ENCODE results near the gene UBL3.

DNA sequence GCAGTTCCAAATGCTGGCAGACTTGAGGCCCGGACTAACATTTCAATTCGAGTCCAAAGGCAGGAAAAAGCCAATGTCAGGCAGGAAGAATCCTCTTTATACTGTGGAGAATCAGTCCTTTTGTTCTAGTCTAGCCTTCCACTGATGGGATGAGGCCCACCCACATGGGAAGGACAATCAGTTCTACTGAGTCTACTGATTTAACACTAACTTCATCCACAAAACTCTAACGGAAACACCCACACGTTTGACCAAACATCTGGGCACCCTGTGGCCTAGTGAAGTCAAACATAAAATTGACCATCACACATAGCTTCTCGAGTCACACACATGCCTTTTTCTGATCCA lies 100.3 kb downstream of the UBL3 start:
- TF ChIP-seq, protein P1, sequence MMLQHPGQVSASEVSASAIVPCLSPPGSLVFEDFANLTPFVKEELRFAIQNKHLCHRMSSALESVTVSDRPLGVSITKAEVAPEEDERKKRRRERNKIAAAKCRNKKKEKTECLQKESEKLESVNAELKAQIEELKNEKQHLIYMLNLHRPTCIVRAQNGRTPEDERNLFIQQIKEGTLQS (IDR thresholded peaks at IDR 0.05): no peak
- TF ChIP-seq, protein P2, sequence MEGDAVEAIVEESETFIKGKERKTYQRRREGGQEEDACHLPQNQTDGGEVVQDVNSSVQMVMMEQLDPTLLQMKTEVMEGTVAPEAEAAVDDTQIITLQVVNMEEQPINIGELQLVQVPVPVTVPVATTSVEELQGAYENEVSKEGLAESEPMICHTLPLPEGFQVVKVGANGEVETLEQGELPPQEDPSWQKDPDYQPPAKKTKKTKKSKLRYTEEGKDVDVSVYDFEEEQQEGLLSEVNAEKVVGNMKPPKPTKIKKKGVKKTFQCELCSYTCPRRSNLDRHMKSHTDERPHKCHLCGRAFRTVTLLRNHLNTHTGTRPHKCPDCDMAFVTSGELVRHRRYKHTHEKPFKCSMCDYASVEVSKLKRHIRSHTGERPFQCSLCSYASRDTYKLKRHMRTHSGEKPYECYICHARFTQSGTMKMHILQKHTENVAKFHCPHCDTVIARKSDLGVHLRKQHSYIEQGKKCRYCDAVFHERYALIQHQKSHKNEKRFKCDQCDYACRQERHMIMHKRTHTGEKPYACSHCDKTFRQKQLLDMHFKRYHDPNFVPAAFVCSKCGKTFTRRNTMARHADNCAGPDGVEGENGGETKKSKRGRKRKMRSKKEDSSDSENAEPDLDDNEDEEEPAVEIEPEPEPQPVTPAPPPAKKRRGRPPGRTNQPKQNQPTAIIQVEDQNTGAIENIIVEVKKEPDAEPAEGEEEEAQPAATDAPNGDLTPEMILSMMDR (IDR thresholded peaks at IDR 0.05 in 2 of 3, conservative IDR thresholded peaks at IDR 0.05 in 1 of 3; ENCODE audit: borderline replicate concordance in 1 of 3, insufficient read depth in 1 of 3, low read depth in 2 of 3, low read length in 2 of 3): no peak
- TF ChIP-seq, protein P3, sequence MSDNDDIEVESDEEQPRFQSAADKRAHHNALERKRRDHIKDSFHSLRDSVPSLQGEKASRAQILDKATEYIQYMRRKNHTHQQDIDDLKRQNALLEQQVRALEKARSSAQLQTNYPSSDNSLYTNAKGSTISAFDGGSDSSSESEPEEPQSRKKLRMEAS (IDR thresholded peaks at IDR 0.05): no peak
- TF ChIP-seq EZH2 (IDR thresholded peaks at IDR 0.05): no peak
- no peak for TF ChIP-seq YY1 (IDR thresholded peaks at IDR 0.05; ENCODE audit: extremely low read depth, insufficient replicate concordance, low read depth, low read length)
- TF ChIP-seq RAD21 (IDR thresholded peaks at IDR 0.05; ENCODE audit: low read depth): no peak
- TF ChIP-seq POLR2AphosphoS5 (IDR thresholded peaks at IDR 0.05; ENCODE audit: low read depth, low read length): no peak
- TF ChIP-seq EZH2phosphoT487 (IDR thresholded peaks at IDR 0.05; ENCODE audit: borderline replicate concordance): no peak
- TF ChIP-seq ZFX (IDR thresholded peaks at IDR 0.05): no peak
- TF ChIP-seq, protein P4, sequence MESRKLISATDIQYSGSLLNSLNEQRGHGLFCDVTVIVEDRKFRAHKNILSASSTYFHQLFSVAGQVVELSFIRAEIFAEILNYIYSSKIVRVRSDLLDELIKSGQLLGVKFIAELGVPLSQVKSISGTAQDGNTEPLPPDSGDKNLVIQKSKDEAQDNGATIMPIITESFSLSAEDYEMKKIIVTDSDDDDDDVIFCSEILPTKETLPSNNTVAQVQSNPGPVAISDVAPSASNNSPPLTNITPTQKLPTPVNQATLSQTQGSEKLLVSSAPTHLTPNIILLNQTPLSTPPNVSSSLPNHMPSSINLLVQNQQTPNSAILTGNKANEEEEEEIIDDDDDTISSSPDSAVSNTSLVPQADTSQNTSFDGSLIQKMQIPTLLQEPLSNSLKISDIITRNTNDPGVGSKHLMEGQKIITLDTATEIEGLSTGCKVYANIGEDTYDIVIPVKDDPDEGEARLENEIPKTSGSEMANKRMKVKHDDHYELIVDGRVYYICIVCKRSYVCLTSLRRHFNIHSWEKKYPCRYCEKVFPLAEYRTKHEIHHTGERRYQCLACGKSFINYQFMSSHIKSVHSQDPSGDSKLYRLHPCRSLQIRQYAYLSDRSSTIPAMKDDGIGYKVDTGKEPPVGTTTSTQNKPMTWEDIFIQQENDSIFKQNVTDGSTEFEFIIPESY (IDR thresholded peaks at IDR 0.05; ENCODE audit: extremely low read depth, insufficient replicate concordance, low read length): no peak
- TF ChIP-seq CEBPB (IDR thresholded peaks at IDR 0.05; ENCODE audit: low read depth): no peak
